IMR-90 (cell line): ENCODE measurements around the gene KCNAB1. TPM values are rescaled to one million over a fixed set of nuclear protein-coding genes. Genes with fewer than 3 reads are reported as not detected.

Source experiments
- ATAC-seq: fragments of 200-7000 bp; cut with Tn5 transposase; 2 replicates; pipeline ENCODE4 v1.9.1; 2020; ENCODE audit warnings: low read depth, mild to moderate bottlenecking, moderate library complexity
- BruUV-seq: library from RNA; stranded (reverse); fragments of 400-500 nt; replicated peaks from 2 replicates; lab custom pipeline; 2021; lab: Mats Ljungman, UMichigan
- CTCF ChIA-PET: fragments of 300-600 bp; formaldehyde crosslinking; extraction: SDS; loops from one replicate; lab custom pipeline; 2021; ENCODE audit warnings: antibody characterized with exemption; lab: Yijun Ruan, JAX
- POLR2A ChIA-PET: fragments of 300-600 bp; sonication (Branson Sonifier 250); formaldehyde crosslinking; loops from one replicate; lab custom pipeline; 2022; ENCODE audit warnings: antibody characterized with exemption; ENCODE audit not compliant: unreplicated experiment; lab: Charles Lee
- DNase-seq: peaks from one replicate; pipeline ENCODE4 v3.0.0; 2013
- H2AFZ ChIP-seq: replicated peaks from 2 replicates; pipeline ENCODE3; 2013; ENCODE audit warnings: low read length, mild to moderate bottlenecking; ENCODE audit not compliant: poor library complexity
- H2AK5ac ChIP-seq: 2 replicates; pipeline ENCODE4 v1.6.1; 2013; ENCODE audit warnings: low read depth, low read length, inconsistent platforms
- H2AK9ac ChIP-seq: replicated peaks from 2 replicates; pipeline ENCODE3; 2013; ENCODE audit warnings: mild to moderate bottlenecking, low read depth, low read length, moderate library complexity; ENCODE audit not compliant: poor library complexity
- H2BK120ac ChIP-seq: 2 replicates; pipeline ENCODE4 v1.6.1; 2013; ENCODE audit warnings: low read depth, low read length, inconsistent platforms
- H2BK15ac ChIP-seq: 3 replicates; pipeline ENCODE4 v1.6.1; 2013; ENCODE audit warnings: low read depth, low read length, inconsistent platforms
- H2BK20ac ChIP-seq: 2 replicates; pipeline ENCODE4 v1.6.1; 2013; ENCODE audit warnings: low read depth, mild to moderate bottlenecking, inconsistent platforms, low read length, moderate library complexity
- H2BK5ac ChIP-seq: 2 replicates; pipeline ENCODE4 v1.6.1; 2013; ENCODE audit warnings: mild to moderate bottlenecking, low read depth, low read length, inconsistent platforms; ENCODE audit not compliant: poor library complexity, severe bottlenecking
- H3K14ac ChIP-seq: replicated peaks from 2 replicates; pipeline ENCODE4 v1.6.1; 2013; ENCODE audit warnings: low read depth, low read length, inconsistent platforms
- H3K18ac ChIP-seq: 2 replicates; pipeline ENCODE4 v1.6.1; 2013; ENCODE audit warnings: low read depth, low read length, control low read depth
- H3K23ac ChIP-seq: 2 replicates; pipeline ENCODE4 v1.6.1; 2013; ENCODE audit warnings: low read depth, low read length, inconsistent platforms
- H3K27ac ChIP-seq: 2 replicates; pipeline ENCODE4 v1.5.1; 2013; ENCODE audit warnings: mild to moderate bottlenecking, control low read depth, low read length; ENCODE audit not compliant: insufficient read depth
- H3K27me3 ChIP-seq: 2 replicates; pipeline ENCODE4 v1.6.1; 2013; ENCODE audit warnings: low read length; ENCODE audit not compliant: control insufficient read depth, insufficient read depth
- H3K36me3 ChIP-seq: 2 replicates; pipeline ENCODE4 v1.6.1; 2013; ENCODE audit warnings: low read length, mixed read lengths; ENCODE audit not compliant: control insufficient read depth, insufficient read depth
- H3K4ac ChIP-seq: 2 replicates; pipeline ENCODE4 v1.6.1; 2013; ENCODE audit warnings: low read depth, low read length, inconsistent platforms
- H3K4me1 ChIP-seq: 2 replicates; pipeline ENCODE4 v1.6.1; 2013; ENCODE audit warnings: low read length, mixed read lengths; ENCODE audit not compliant: control insufficient read depth, insufficient read depth
- H3K4me2 ChIP-seq: 2 replicates; pipeline ENCODE4 v1.6.1; 2013; ENCODE audit warnings: low read depth, mild to moderate bottlenecking, control low read depth, low read length, moderate library complexity
- H3K4me3 ChIP-seq: 2 replicates; pipeline ENCODE4 v1.5.1; 2013; ENCODE audit warnings: low read depth, mild to moderate bottlenecking, control low read depth, low read length, moderate library complexity; ENCODE audit not compliant: insufficient read depth
- H3K56ac ChIP-seq: 2 replicates; pipeline ENCODE4 v1.6.1; 2013; ENCODE audit warnings: low read length, inconsistent platforms; ENCODE audit not compliant: insufficient read depth; ENCODE audit errors: extremely low read depth
- H3K79me1 ChIP-seq, 2 experiments: 2 replicates each; pipeline ENCODE4 v1.6.1; 2013; ENCODE audit warnings: low read length in 2 of 2, inconsistent platforms in 1 of 2, low read depth in 1 of 2
- H3K9ac ChIP-seq: 2 replicates; pipeline ENCODE4 v1.6.1; 2013; ENCODE audit warnings: low read depth, low read length, control low read depth
- H3K9me1 ChIP-seq: 2 replicates; pipeline ENCODE4 v1.6.1; 2013; ENCODE audit warnings: low read length, inconsistent platforms; ENCODE audit not compliant: insufficient read depth
- H3K9me3 ChIP-seq: 2 replicates; pipeline ENCODE4 v1.6.1; 2013; ENCODE audit warnings: low read length; ENCODE audit not compliant: control insufficient read depth, insufficient read depth
- H4K20me1 ChIP-seq: 2 replicates; pipeline ENCODE4 v1.6.1; 2013; ENCODE audit warnings: low read length, inconsistent platforms; ENCODE audit not compliant: insufficient read depth
- H4K5ac ChIP-seq: 2 replicates; pipeline ENCODE4 v1.6.1; 2013; ENCODE audit warnings: mild to moderate bottlenecking, low read depth, low read length, control low read depth
- H4K8ac ChIP-seq, 2 experiments: 2 replicates each; pipeline ENCODE4 v1.6.1; 2013; ENCODE audit warnings: low read depth in 2 of 2, low read length in 2 of 2, control low read depth in 1 of 2, inconsistent platforms in 1 of 2
- H4K91ac ChIP-seq: 2 replicates; pipeline ENCODE4 v1.6.1; 2013; ENCODE audit warnings: low read depth, low read length, inconsistent platforms; ENCODE audit not compliant: insufficient read depth
- BHLHE40 ChIP-seq: fragments of 150-350 bp; IDR thresholded peaks from 2 replicates; pipeline ENCODE4 v1.6.1; 2016; ENCODE audit warnings: mild to moderate bottlenecking, low read depth, low read length
- RAD21 ChIP-seq: IDR thresholded peaks from 2 replicates; pipeline ENCODE4 v1.6.1; 2012; ENCODE audit warnings: low read length, improper control_type of control experiment
- SMC3 ChIP-seq: fragments of 150-350 bp; IDR thresholded peaks from 2 replicates; pipeline ENCODE4 v1.6.1; 2016; ENCODE audit warnings: low read depth, mild to moderate bottlenecking, antibody characterized with exemption, low read length, moderate library complexity
- whole genome bisulfite sequencing, 2 experiments: methylation state at CpG; one replicate each; pipeline versions ENCODE4 v1.1.5 to v1.1.7; 2013; ENCODE audit warnings: missing lambda C conversion rate in 2 of 2; ENCODE audit not compliant: insufficient read length in 1 of 2; ENCODE audit errors: extremely low coverage in 2 of 2; 5-methylcytosine and 5-hydroxymethylcytosine counted together
- dilution Hi-C: fragments of 300-500 bp; cut with HindIII; formaldehyde crosslinking; loops from one replicate; pipeline ENCODE4 v1.14.3; 2018; ENCODE audit warnings: low sequenced_read_pairs; ENCODE audit not compliant: unreplicated experiment
- in situ Hi-C: fragments of 300-500 bp; cut with MboI; formaldehyde crosslinking; loops from 3 replicates; pipeline ENCODE4 v1.14.3; 2019; ENCODE audit warnings: low sequenced_read_pairs, inconsistent platforms, mixed read lengths
- intact Hi-C: fragments of 100-400 bp; cut with micrococcal nuclease; formaldehyde crosslinking; loops from 2 replicates; pipeline ENCODE4 v1.10.0; 2022
- polyA plus RNA-seq, 3 experiments: library from polyadenylated mRNA; depleted of rRNA; stranded (reverse); fragments of >200 nt; gene quantifications; 2 replicates each; pipeline ENCODE4 v1.2.3, GENCODE V29; 2012; ENCODE audit warnings: low replicate concordance in 1 of 3
- total RNA-seq: library from RNA; depleted of rRNA; stranded (reverse); fragments of >200 nt; gene quantifications from 2 replicates; pipeline ENCODE4 v1.2.3, GENCODE V29; 2012

KCNAB1 gene
- total and polyA plus RNA-seq, 2 of the 4 experiments (the other 2 are of a cell fraction) = under 0.01 to 0.07 TPM

GRCh38 chr3:156093964-156094363 lies 26.4 kb upstream of the KCNAB1 start:
- Histone ChIP-seq H3K27me3 (no peaks in the 10 kb centered on the region; the same call in 1 of the 2 replicates), H3K4me2 (no peak overlapping the region), H3K14ac (no peak overlapping the region), H3K36me3 (no peaks in the 10 kb centered on the region), H3K9me1 (no peaks in the 10 kb centered on the region), H3K4me3 (no peak overlapping the region), H2BK5ac (no peak overlapping the region), H2BK15ac (no peak overlapping the region), H3K23ac (no peak overlapping the region), H3K79me1 (no peaks in the 10 kb centered on the region), H2BK120ac (no peak overlapping the region), H3K56ac (no peak overlapping the region), H3K9me3 (no peaks in the 10 kb centered on the region), H3K4me1 (no peaks in the 10 kb centered on the region), H4K5ac (no peak overlapping the region), H2AFZ (no peak overlapping the region), H3K18ac (no peak overlapping the region), H3K9ac (no peak overlapping the region), H4K20me1 (no peaks in the 10 kb centered on the region), H4K8ac (no peak overlapping the region), H2BK20ac (no peak overlapping the region), H3K4ac (no peak overlapping the region), H4K91ac (no peak overlapping the region), H2AK9ac (no peak overlapping the region), H3K27ac (no peak overlapping the region), H2AK5ac (no peak overlapping the region)
- WGBS, 2 experiments = 15% methylated on average over 4 of the region's 7 CpGs; no CpG with 5 or more reads in 1 of the 2 experiments
- DNase-seq = no peak
- BruUV-seq = no TSS peak
- dilution Hi-C loops = no loop called here
- in situ Hi-C loops = no loop called here
- ChIA-PET POLR2A (no interaction called here), CTCF (no interaction called here)
- no peak for ATAC-seq
- intact Hi-C loops = no loop called here
- no peak for TF ChIP-seq RAD21
- TF ChIP-seq BHLHE40 = no peak
- no peak for TF ChIP-seq SMC3
